Activated B cell treated with CpG ODN at 0.5 μM for 24 hours (primary cell): ENCODE data around the gene CCBE1. TPM values are rescaled to one million over a fixed set of nuclear protein-coding genes. Genes with fewer than 3 reads are reported as not detected.

Source experiments
- ATAC-seq: fragments of 200-7000 bp; cut with Tn5 transposase; one replicate; pipeline ENCODE4 v1.10.0; 2021; ENCODE audit warnings: low read depth, mild to moderate bottlenecking, moderate library complexity
- CTCF ChIA-PET: fragments of 350-600 bp; sonication (Branson Sonifier 250); formaldehyde crosslinking; loops from one replicate; lab custom pipeline; 2021; ENCODE audit warnings: antibody characterized with exemption; lab: Charles Lee
- POLR2A ChIA-PET: fragments of 350-600 bp; sonication (Branson Sonifier 250); formaldehyde crosslinking; loops from one replicate; lab custom pipeline; 2021; ENCODE audit warnings: antibody characterized with exemption; lab: Charles Lee
- DNase-seq: peaks from one replicate; pipeline ENCODE4 v3.0.0; 2022
- H3K27ac Mint-ChIP-seq: one replicate; pipeline ENCODE4 v1.8.0; 2020; ENCODE audit warnings: mixed read lengths
- H3K27me3 Mint-ChIP-seq: one replicate; pipeline ENCODE4 v1.8.0; 2021; ENCODE audit warnings: mixed read lengths
- H3K36me3 Mint-ChIP-seq: one replicate; pipeline ENCODE4 v1.8.0; 2021; ENCODE audit warnings: low read depth, mixed read lengths
- H3K4me1 Mint-ChIP-seq: one replicate; pipeline ENCODE4 v1.8.0; 2021; ENCODE audit warnings: mixed read lengths
- H3K4me3 Mint-ChIP-seq: one replicate; pipeline ENCODE4 v1.8.0; 2020; ENCODE audit warnings: mild to moderate bottlenecking, mixed read lengths
- H3K9me3 Mint-ChIP-seq: one replicate; pipeline ENCODE4 v1.8.0; 2020; ENCODE audit warnings: mixed read lengths
- CTCF ChIP-seq: fragments of 200-600 bp; IDR thresholded peaks from one replicate; pipeline ENCODE4 v1.8.0; 2022; ENCODE audit warnings: antibody characterized with exemption, mild to moderate bottlenecking
- intact Hi-C: fragments of 100-400 bp; cut with micrococcal nuclease; formaldehyde crosslinking; loops from one replicate; pipeline ENCODE4 v1.15.1; 2024
- total RNA-seq: library from RNA; stranded (reverse); gene quantifications from 2 replicates; pipeline ENCODE4 v1.2.3, GENCODE V29; 2022

CCBE1 gene
- total RNA-seq, 1 donor from 2014 or later: 0.04 TPM

GRCh38 chr18:59416818-59417217 lies 280.4 kb downstream of the CCBE1 start:
- Mint-ChIP-seq H3K36me3 (no peaks in the 10 kb centered on the region), H3K9me3 (no peaks in the 10 kb centered on the region), H3K4me1 (no peaks in the 10 kb centered on the region), H3K4me3 (no peak overlapping the region), H3K27me3 (peaks cover 29% of the 10 kb centered on the region), H3K27ac (no peak overlapping the region)
- intact Hi-C loops: no loop called here
- no peak for DNase-seq
- no peak for TF ChIP-seq CTCF
- CTCF ChIA-PET: interaction anchor here (0.5 kb wide), 1 partner anchor 109 kb away, joined by 3 read pairs; no protein-coding TSS in a partner anchor
- ATAC-seq: no peak
- POLR2A ChIA-PET: no interaction called here

GRCh38 chr18:59414111-59414653 lies 283.0 kb downstream of the CCBE1 start:
- DNase-seq: no peak
- H3K4me1 Mint-ChIP-seq: no peaks in the 10 kb centered on the region
- intact Hi-C loops: no loop called here

GRCh38 chr18:59402432-59403090 lies 294.7 kb downstream of the CCBE1 start:
- DNase-seq (peak; percentile 50), ATAC-seq (peak; percentile 96)
- H3K4me3 Mint-ChIP-seq: no peak overlapping the region

More at GRCh38 chr18:59414111-59414653, 283.0 kb downstream of the CCBE1 start:
- Mint-ChIP-seq H3K4me3 (no peak overlapping the region), H3K27me3 (peaks cover 20% of the 10 kb centered on the region), H3K9me3 (no peaks in the 10 kb centered on the region), H3K36me3 (no peaks in the 10 kb centered on the region), H3K27ac (no peak overlapping the region)
- ATAC-seq: no peak
- ChIA-PET CTCF (no interaction called here), POLR2A (no interaction called here)
- no peak for TF ChIP-seq CTCF

GRCh38 chr18:59400407-59400806 lies 296.8 kb downstream of the CCBE1 start:
- H3K36me3 Mint-ChIP-seq: no peaks in the 10 kb centered on the region
- ATAC-seq (no peak), DNase-seq (no peak)
- H3K4me1 Mint-ChIP-seq: peaks cover 3% of the 10 kb centered on the region
- intact Hi-C loops: loop anchor here (5.0 kb wide), 1 partner anchor 618 kb away; no protein-coding TSS in a partner anchor
- no peak for TF ChIP-seq CTCF
- ChIA-PET POLR2A (no interaction called here), CTCF (interaction anchor here (1.2 kb wide), 1 partner anchor 151 kb away, joined by 5 read pairs; no protein-coding TSS in a partner anchor)
- no peaks in the 10 kb centered on the region for H3K9me3 Mint-ChIP-seq
- no peak overlapping the region for H3K27ac Mint-ChIP-seq
- H3K27me3 Mint-ChIP-seq: peaks cover 12% of the 10 kb centered on the region
- no peak overlapping the region for H3K4me3 Mint-ChIP-seq

More at GRCh38 chr18:59402432-59403090, 294.7 kb downstream of the CCBE1 start:
- Mint-ChIP-seq H3K27me3 (peaks cover 4% of the 10 kb centered on the region), H3K36me3 (no peaks in the 10 kb centered on the region), H3K4me1 (peaks cover 3% of the 10 kb centered on the region), H3K27ac (no peak overlapping the region), H3K9me3 (no peaks in the 10 kb centered on the region)
- ChIA-PET CTCF (interaction anchor here (0.7 to 2.8 kb wide), 22 partner anchors 13 to 634 kb away, joined by 3 to 62 read pairs (median 4); partner anchors contain the start of gene LMAN1), POLR2A (no interaction called here)
- no peak for TF ChIP-seq CTCF
- intact Hi-C loops: loop anchor here (2.0 to 5.0 kb wide), 4 partner anchors 94 to 634 kb away; no protein-coding TSS in a partner anchor
